ENCODE data around the gene RPUSD2.

RPUSD2 gene

DNA sequence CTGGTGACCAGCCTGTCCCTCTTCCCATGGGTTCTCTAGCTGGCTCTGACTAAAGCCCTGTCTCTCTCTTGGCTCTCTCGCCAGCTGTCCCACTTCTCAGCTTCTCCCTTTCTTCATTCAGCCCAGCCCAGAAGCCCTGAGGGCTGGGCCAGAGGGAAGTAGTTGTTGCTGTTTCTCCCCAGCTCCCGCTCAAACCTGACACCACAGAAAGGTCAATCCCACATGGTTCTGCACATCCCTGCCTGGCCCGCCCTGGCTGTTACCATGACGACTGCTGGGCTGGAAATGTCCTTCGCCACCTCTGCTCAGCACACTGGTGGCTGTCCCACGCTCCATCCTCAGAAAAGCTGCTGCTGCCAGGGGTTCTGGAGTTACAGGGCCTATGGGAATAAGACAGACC, 30.1 kb upstream of the RPUSD2 start:
- no peak for DNase-seq (ENCODE audit: low spot score)
- TF ChIP-seq, protein P1, sequence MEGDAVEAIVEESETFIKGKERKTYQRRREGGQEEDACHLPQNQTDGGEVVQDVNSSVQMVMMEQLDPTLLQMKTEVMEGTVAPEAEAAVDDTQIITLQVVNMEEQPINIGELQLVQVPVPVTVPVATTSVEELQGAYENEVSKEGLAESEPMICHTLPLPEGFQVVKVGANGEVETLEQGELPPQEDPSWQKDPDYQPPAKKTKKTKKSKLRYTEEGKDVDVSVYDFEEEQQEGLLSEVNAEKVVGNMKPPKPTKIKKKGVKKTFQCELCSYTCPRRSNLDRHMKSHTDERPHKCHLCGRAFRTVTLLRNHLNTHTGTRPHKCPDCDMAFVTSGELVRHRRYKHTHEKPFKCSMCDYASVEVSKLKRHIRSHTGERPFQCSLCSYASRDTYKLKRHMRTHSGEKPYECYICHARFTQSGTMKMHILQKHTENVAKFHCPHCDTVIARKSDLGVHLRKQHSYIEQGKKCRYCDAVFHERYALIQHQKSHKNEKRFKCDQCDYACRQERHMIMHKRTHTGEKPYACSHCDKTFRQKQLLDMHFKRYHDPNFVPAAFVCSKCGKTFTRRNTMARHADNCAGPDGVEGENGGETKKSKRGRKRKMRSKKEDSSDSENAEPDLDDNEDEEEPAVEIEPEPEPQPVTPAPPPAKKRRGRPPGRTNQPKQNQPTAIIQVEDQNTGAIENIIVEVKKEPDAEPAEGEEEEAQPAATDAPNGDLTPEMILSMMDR (IDR thresholded peaks at IDR 0.05) = no peak
- no peak overlapping the region for H3K4me3 ChIP-seq
- H3K27ac ChIP-seq = no peak overlapping the region

DNA sequence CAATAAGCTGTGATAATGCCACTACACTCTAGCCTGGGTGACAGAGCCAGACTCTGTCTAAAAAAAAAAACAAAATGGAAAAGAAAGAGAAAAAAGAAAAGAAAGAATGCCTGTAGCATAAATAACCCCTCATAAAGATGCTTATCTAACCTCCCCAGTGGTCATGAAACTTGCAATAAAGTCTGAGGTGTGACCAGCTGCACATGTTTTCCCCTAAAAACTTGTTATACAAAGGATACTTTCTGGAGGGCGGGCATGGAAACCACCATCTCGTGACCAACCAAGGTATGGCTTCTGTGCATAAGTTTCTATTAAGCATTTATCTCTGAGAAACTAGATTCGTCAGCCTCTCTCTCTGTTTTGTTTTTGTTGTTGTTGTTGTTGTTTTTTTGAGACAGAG, 26.0 kb upstream of the RPUSD2 start:
- TF ChIP-seq, protein P1 (IDR thresholded peaks at IDR 0.05) = no peak
- no peak overlapping the region for H3K27ac ChIP-seq
- no peak overlapping the region for H3K4me3 ChIP-seq
- DNase-seq (ENCODE audit: low spot score) = no peak

- Histone ChIP-seq H3K27ac (no peak overlapping the region), H3K4me3 (no peak overlapping the region)
- DNase-seq (ENCODE audit: low spot score) = no peak
- TF ChIP-seq, protein P1 (IDR thresholded peaks at IDR 0.05) = no peak
Measured at GRCh38 chr15:40543631-40544294, 25.3 kb upstream of the RPUSD2 start.

GRCh38 chr15:40545457-40545856, 23.6 kb upstream of the RPUSD2 start:
- H3K27ac ChIP-seq = no peak overlapping the region
- H3K4me3 ChIP-seq = no peak overlapping the region
- DNase-seq (ENCODE audit: low spot score) = no peak
- TF ChIP-seq, protein P1 (IDR thresholded peaks at IDR 0.05) = no peak

GRCh38 chr15:40548610-40549009, 20.5 kb upstream of the RPUSD2 start:
- TF ChIP-seq, protein P1 (IDR thresholded peaks at IDR 0.05) = no peak
- no peak for DNase-seq (ENCODE audit: low spot score)
- no peak overlapping the region for H3K27ac ChIP-seq
- no peak overlapping the region for H3K4me3 ChIP-seq

DNA sequence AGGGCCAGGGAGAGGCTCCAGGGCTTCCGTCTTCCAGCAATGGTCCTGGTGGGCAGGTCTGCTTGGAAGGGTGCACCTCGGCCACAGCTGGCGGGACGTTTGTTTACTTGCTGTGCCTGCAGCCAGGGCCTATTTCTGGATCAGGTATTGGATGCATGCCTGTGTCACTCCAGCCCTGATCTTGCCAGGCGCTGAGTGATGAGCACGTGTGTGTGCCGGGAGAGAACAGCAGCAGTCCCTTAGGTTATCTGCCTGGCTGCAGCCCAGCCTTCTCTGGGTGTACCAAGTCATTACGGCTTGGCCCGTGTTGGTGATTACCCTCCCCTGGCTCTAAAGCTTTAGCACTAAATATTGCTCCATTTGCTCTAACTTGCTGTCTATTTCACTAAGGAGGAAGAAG, 19.2 kb upstream of the RPUSD2 start:
- H3K27ac ChIP-seq = no peak overlapping the region
- TF ChIP-seq, protein P1 (IDR thresholded peaks at IDR 0.05) = no peak
- no peak for DNase-seq (ENCODE audit: low spot score)
- no peak overlapping the region for H3K4me3 ChIP-seq

DNA sequence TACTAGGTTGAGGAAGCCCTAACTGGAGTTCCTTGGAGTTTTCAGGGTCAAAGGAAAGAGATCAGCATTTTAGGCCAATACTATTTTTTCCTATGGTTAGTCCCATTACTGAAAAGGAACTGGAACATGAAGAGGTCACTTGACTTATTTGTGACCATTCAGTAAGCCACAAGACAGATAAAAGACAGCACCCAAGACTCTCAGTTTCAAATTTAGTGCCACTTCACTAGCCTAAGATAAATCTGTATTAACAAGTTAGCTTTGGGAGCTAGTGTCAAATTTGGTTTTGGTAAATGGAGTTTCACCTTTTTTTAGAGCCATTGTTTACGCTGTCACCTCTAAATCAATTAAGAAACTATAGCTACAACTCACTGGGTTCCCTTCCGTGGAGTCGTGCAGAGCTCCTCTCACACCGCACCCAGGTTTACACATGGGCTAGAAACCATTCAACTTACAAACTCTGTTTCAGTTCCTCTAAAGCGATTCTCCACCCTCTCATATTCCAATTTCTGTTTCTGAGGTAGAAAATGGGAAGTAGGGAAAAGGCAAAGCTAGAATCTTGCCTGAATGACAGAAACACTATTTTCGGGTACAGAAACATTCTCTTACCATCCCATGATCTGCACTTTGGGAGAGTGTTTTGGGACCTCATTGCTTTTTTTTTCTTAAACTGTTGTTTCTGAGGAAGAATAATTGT, 18.6 kb upstream of the RPUSD2 start:
- DNase-seq (ENCODE audit: low spot score) = no peak
- Histone ChIP-seq H3K4me3 (no peak overlapping the region), H3K27ac (no peak overlapping the region)
- TF ChIP-seq, protein P1 (IDR thresholded peaks at IDR 0.05) = no peak

All from coronary artery (tissue), 2 donors.